HL-60 (cell line): ENCODE measurements around the gene HPGD.

Experiments
- CTCF ChIP-seq: IDR thresholded peaks from one replicate; pipeline ENCODE4 v1.5.1; 2011; ENCODE audit warnings: low read length, control low read depth, inconsistent platforms; ENCODE audit not compliant: insufficient read depth
- GABPA ChIP-seq: IDR thresholded peaks from 2 replicates; pipeline ENCODE4 v1.6.1; 2012; ENCODE audit warnings: low read depth
- POLR2AphosphoS5 ChIP-seq: IDR thresholded peaks from 2 replicates; pipeline ENCODE4 v1.6.1; 2012; ENCODE audit warnings: low read depth
- REST ChIP-seq: IDR thresholded peaks from 2 replicates; pipeline ENCODE4 v1.6.1; 2012; ENCODE audit warnings: low read depth; ENCODE audit not compliant: insufficient replicate concordance
- SPI1 ChIP-seq: IDR thresholded peaks from 2 replicates; pipeline ENCODE4 v1.6.1; 2012; ENCODE audit warnings: low read depth, mild to moderate bottlenecking, borderline replicate concordance

GRCh38 chr4:174512745-174513144 lies 9.5 kb downstream of the HPGD start:
- TF ChIP-seq CTCF (no peak), POLR2AphosphoS5 (no peak), GABPA (no peak), REST (no peak), SPI1 (no peak)
